Measurements from ENCODE around the gene MYMX. TPM values are rescaled to one million over a fixed set of nuclear protein-coding genes. Genes with fewer than 3 reads are reported as not detected.
"Not testable (repeated sequence)": the region's sequence is repeated elsewhere in the genome, so short reads cannot be mapped to it uniquely, and the experiment has no call there.

The MYMX gene
- polyA plus RNA-seq, 1 experiment = not detected

GRCh38 chr6:44180886-44181285, 35.8 kb upstream of the MYMX start:
- no peaks in the 10 kb centered on the region for H3K36me3 ChIP-seq (ENCODE audit: control insufficient read depth, insufficient read depth, low read length)
- no peak for TF ChIP-seq CTCF (IDR thresholded peaks at IDR 0.05; ENCODE audit: insufficient read depth, low read depth, low read length)
- H3K27me3 ChIP-seq (ENCODE audit: control insufficient read depth, insufficient read depth, low read length) = peaks cover 2% of the 10 kb centered on the region
- no peak overlapping the region for H3K4me3 ChIP-seq (ENCODE audit: low read depth, low read length)
- CTCF ChIA-PET = interaction anchor here (0.9 to 1.3 kb wide), 3 partner anchors 42 to 87 kb away, joined by 3 to 7 read pairs (median 3); no protein-coding TSS in a partner anchor
- POLR2A ChIA-PET = interaction anchor here (0.5 kb wide), 1 partner anchor 152 kb away, joined by 3 read pairs; no protein-coding TSS in a partner anchor
- no peak for DNase-seq (ENCODE audit: low read depth)

GRCh38 chr6:44181784-44182183, 34.9 kb upstream of the MYMX start:
- CTCF ChIA-PET; DNase-seq (ENCODE audit: low read depth); POLR2A ChIA-PET; H3K27me3 ChIP-seq (ENCODE audit: control insufficient read depth, insufficient read depth, low read length); H3K4me3 ChIP-seq (ENCODE audit: low read depth, low read length); H3K36me3 ChIP-seq (ENCODE audit: control insufficient read depth, insufficient read depth, low read length): not testable (repeated sequence)

DNA sequence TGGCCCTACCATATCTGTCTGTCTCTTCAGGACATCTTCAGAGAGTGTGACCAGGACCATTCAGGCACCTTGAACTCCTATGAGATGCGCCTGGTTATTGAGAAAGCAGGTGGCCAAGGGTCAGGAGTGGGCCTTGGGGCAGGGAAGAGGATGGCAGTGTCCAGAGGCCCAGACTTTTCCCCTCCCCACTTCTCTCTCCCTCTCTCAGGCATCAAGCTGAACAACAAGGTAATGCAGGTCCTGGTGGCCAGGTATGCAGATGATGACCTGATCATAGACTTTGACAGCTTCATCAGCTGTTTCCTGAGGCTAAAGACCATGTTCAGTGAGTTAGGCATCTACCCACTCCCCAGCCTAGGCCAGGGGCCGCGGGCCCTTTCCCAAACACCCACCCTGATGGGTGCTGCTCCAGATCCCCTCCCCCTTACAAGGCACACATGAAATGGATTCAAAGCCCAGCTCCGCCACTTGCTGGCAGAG, 33.8 kb upstream of the MYMX start:
- Histone ChIP-seq H3K4me3 (ENCODE audit: low read depth, low read length) (no peak overlapping the region), H3K27me3 (ENCODE audit: control insufficient read depth, insufficient read depth, low read length) (peaks cover 2% of the 10 kb centered on the region), H3K36me3 (ENCODE audit: control insufficient read depth, insufficient read depth, low read length) (no peaks in the 10 kb centered on the region)
- POLR2A ChIA-PET = no interaction called here
- TF ChIP-seq CTCF (IDR thresholded peaks at IDR 0.05; ENCODE audit: insufficient read depth, low read depth, low read length) = no peak
- DNase-seq (ENCODE audit: low read depth) = no peak
- CTCF ChIA-PET = no interaction called here

GRCh38 chr6:44183783-44184182, 32.9 kb upstream of the MYMX start:
- POLR2A ChIA-PET = no interaction called here
- peaks cover 2% of the 10 kb centered on the region for H3K27me3 ChIP-seq (ENCODE audit: control insufficient read depth, insufficient read depth, low read length)
- no peak overlapping the region for H3K4me3 ChIP-seq (ENCODE audit: low read depth, low read length)
- no peaks in the 10 kb centered on the region for H3K36me3 ChIP-seq (ENCODE audit: control insufficient read depth, insufficient read depth, low read length)
- no peak for TF ChIP-seq CTCF (IDR thresholded peaks at IDR 0.05; ENCODE audit: insufficient read depth, low read depth, low read length)
- CTCF ChIA-PET = interaction anchor here (1.4 kb wide), 1 partner anchor 38 kb away, joined by 3 read pairs; no protein-coding TSS in a partner anchor
- DNase-seq (ENCODE audit: low read depth) = no peak

DNA sequence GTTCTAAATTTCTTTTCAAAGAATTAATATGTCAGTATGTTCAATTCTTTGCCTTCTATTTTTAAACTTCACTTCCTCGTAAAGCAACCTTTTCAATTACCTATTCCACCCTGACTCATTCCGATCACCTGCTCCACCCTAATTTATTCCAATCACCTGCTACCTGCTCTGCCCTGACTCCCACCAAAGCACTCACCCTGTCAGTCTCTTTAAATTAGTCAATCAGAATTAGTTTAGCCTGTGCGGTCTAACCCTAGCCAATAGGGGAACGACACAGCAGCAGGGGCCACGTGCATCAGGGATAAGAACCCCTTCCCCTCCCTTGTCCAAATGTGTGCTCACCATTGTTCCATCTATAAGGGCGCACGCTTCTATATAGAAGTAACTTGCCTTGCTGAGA, 31.4 kb upstream of the MYMX start:
- H3K27me3 ChIP-seq (ENCODE audit: control insufficient read depth, insufficient read depth, low read length); DNase-seq (ENCODE audit: low read depth); POLR2A ChIA-PET; H3K4me3 ChIP-seq (ENCODE audit: low read depth, low read length); H3K36me3 ChIP-seq (ENCODE audit: control insufficient read depth, insufficient read depth, low read length): not testable (repeated sequence)
- CTCF ChIA-PET = interaction anchor here (0.7 to 1.7 kb wide), 5 partner anchors 12 to 83 kb away, joined by 3 to 6 read pairs (median 3); no protein-coding TSS in a partner anchor

GRCh38 chr6:44185953-44186634, 30.6 kb upstream of the MYMX start:
- TF ChIP-seq CTCF (IDR thresholded peaks at IDR 0.05; ENCODE audit: insufficient read depth, low read depth, low read length) = no peak
- Histone ChIP-seq H3K36me3 (ENCODE audit: control insufficient read depth, insufficient read depth, low read length) (no peaks in the 10 kb centered on the region), H3K4me3 (ENCODE audit: low read depth, low read length) (no peak overlapping the region), H3K27me3 (ENCODE audit: control insufficient read depth, insufficient read depth, low read length) (peaks cover 2% of the 10 kb centered on the region)
- ChIA-PET POLR2A (no interaction called here), CTCF (interaction anchor here (1.0 to 1.7 kb wide), 4 partner anchors 13 to 60 kb away, joined by 3 to 6 read pairs (median 4); no protein-coding TSS in a partner anchor)
- DNase-seq (ENCODE audit: low read depth) = no peak
